ENCODE results near the gene ANKLE1. TPM values are rescaled to one million over a fixed set of nuclear protein-coding genes. Genes with fewer than 3 reads are reported as not detected.
A peak's percentile ranks its signal among the peaks of the same experiment; 100 is the strongest.
"Not testable (repeated sequence)": the region's sequence is repeated elsewhere in the genome, so short reads cannot be mapped to it uniquely, and the experiment has no call there.

Gene ANKLE1
- total RNA-seq, 2 donors from 2014 or later = 0.27 to 0.44 TPM

DNA sequence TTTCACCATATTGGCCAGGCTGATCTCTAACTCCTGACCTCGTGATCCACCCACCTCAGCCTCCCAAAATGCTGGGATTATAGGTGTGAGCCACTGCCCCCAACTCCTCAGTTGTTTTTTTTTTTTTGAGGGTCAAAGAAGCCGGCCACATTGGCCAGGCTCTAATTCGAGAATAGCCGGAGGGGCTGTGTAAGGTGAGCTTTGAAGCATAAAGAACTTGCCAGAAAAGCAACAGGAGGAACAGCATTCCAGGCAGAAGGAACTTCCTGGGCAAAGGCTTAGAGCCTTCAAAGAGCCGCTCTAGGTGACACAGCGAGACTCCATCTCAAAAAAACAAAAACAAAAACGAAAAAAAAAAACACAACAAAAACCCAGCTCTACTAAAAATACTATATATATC lies 15.7 kb upstream of the ANKLE1 start:
- Histone ChIP-seq H3K27ac (no peak overlapping the region), H3K36me3 (no peaks in the 10 kb centered on the region), H3K4me3 (no peak overlapping the region), H3K9ac (ENCODE audit: low read depth in 2 of 2, low read length in 2 of 2) (no peak overlapping the region), H3K9me3 (no peaks in the 10 kb centered on the region), H3K4me1 (peaks cover 1% of the 10 kb centered on the region), H3K27me3 (no peaks in the 10 kb centered on the region)
- intact Hi-C loops (cut with DNase I) = no loop called here
- TF ChIP-seq, protein P1, sequence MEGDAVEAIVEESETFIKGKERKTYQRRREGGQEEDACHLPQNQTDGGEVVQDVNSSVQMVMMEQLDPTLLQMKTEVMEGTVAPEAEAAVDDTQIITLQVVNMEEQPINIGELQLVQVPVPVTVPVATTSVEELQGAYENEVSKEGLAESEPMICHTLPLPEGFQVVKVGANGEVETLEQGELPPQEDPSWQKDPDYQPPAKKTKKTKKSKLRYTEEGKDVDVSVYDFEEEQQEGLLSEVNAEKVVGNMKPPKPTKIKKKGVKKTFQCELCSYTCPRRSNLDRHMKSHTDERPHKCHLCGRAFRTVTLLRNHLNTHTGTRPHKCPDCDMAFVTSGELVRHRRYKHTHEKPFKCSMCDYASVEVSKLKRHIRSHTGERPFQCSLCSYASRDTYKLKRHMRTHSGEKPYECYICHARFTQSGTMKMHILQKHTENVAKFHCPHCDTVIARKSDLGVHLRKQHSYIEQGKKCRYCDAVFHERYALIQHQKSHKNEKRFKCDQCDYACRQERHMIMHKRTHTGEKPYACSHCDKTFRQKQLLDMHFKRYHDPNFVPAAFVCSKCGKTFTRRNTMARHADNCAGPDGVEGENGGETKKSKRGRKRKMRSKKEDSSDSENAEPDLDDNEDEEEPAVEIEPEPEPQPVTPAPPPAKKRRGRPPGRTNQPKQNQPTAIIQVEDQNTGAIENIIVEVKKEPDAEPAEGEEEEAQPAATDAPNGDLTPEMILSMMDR (IDR thresholded peaks at IDR 0.05) = no peak
- DNase-seq = no peak

DNA sequence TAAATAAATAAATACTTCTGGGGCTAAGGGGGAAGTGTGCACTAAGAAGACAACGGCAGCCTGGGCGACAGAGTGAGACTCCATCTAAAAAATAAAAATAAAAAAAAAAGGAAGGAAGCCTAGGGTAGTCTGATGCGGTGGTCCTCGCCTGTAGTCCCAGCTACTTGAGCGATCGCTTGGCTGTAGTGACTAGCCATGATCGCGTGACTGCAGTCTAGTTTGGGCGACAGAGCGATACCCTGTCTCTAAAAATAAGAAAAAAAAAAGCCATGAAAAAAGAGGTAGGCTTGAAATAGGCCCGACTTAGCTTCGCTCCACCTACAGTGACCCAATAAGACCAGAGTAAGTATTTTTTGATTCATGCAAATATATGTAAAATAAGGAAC lies 15.1 kb upstream of the ANKLE1 start:
- no peak for DNase-seq
- Histone ChIP-seq H3K36me3 (no peaks in the 10 kb centered on the region), H3K27ac (peak overlapping the region; percentile 3), H3K27me3 (no peaks in the 10 kb centered on the region), H3K4me1 (no peaks in the 10 kb centered on the region), H3K9ac (ENCODE audit: low read depth in 2 of 2, low read length in 2 of 2) (no peak overlapping the region), H3K9me3 (no peaks in the 10 kb centered on the region), H3K4me3 (no peak overlapping the region)
- TF ChIP-seq, protein P1 (IDR thresholded peaks at IDR 0.05) = no peak
- intact Hi-C loops (cut with DNase I) = no loop called here

DNA sequence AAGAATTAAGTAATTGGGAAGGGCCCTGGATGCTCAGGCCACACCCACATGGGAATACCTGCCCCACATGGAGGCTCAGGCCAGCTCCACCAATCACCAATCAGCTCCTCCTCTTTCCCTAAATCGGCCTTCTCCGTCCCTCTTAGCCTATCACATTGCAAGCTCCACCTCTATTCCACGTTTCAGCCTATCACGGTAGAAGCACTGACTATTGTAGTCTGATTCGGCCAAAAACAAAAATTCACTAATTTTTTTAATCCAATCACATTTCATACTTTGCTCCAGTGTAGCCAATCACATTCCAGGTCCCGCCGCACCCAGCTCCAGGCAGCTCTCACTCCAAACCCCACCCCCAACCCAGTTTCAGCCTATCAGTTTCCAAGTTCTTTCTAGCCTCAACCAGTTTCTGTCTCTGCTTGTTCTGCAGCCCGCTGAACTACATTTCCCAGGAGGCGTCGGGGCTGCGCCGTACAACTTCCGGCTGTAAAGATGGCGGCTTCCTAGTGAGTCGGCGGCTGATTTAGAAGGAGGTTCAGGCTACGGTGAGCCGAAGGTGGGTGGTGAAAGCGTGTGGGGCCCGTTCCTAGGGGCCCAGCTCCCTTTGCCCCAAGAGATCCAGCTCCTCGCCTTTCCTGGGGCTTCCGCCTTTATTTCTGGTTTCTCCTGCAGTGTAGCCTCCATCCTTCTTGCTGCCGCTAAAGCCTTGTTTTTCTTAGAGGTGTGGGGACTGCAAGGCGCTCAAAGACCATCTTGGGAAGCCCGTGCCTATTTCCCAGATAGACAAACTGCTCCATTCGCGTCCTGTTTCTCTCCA lies 14.5 kb upstream of the ANKLE1 start, which contains the start of gene BABAM1:
TSS of gene BABAM1 (plus strand) at position 469 of the 814 bp plus-strand sequence. CDS start 1,364 bp downstream, outside the sequence.
- TF ChIP-seq, protein P1 (IDR thresholded peaks at IDR 0.05) = no peak
- Histone ChIP-seq H3K27me3 (no peaks in the 10 kb centered on the region), H3K4me3 (peak within 1 kb of the TSS; percentile 67), H3K36me3 (no peaks in the 10 kb centered on the region), H3K9ac (ENCODE audit: low read depth in 2 of 2, low read length in 2 of 2) (peak within 1 kb of the TSS; percentile 68 to 87), H3K27ac (peak within 1 kb of the TSS; percentile 57), H3K9me3 (no peaks in the 10 kb centered on the region), H3K4me1 (no peaks in the 10 kb centered on the region)
- DNase-seq = peak; percentile 98
- intact Hi-C loops (cut with DNase I) = no loop called here

DNA sequence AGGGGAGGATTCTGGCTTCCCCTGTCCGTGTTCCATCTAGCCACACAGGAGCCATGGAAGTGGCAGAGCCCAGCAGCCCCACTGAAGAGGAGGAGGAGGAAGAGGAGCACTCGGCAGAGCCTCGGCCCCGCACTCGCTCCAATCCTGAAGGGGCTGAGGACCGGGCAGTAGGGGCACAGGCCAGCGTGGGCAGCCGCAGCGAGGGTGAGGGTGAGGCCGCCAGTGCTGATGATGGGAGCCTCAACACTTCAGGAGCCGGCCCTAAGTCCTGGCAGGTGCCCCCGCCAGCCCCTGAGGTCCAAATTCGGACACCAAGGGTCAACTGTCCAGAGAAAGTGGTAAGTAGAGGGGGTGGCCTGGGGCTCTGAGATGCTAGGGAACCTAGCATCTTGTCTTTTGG lies 12.9 kb upstream of the ANKLE1 start:
- intact Hi-C loops (cut with DNase I) = no loop called here
- Histone ChIP-seq H3K9me3 (no peaks in the 10 kb centered on the region), H3K27me3 (no peaks in the 10 kb centered on the region), H3K36me3 (no peaks in the 10 kb centered on the region), H3K9ac (ENCODE audit: low read depth in 2 of 2, low read length in 2 of 2) (no peak overlapping the region), H3K4me1 (no peaks in the 10 kb centered on the region), H3K27ac (no peak overlapping the region), H3K4me3 (no peak overlapping the region)
- no peak for DNase-seq
- TF ChIP-seq, protein P1 (IDR thresholded peaks at IDR 0.05) = no peak

DNA sequence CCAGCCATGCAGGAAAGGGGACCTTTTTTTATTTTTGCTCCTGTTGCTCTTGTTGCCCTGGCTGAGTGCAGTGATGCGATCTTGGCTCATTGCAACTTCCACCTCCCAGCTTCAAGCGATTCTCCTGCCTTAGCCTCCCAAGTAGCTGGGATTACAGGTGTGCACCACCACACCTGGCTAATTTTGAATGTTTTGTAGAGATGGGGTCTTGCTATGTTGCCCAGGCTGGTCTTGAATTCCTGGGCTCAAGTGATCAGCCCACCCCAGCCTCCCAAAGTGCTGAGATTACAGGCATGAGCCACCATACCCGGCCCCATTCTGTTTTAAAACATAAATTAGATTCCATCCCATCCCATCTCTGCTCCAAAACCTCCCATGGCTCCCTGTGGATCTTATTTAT lies 6.8 kb upstream of the ANKLE1 start:
- H3K36me3 ChIP-seq; H3K27me3 ChIP-seq; H3K27ac ChIP-seq; H3K9ac ChIP-seq (ENCODE audit: low read depth in 2 of 2, low read length in 2 of 2); intact Hi-C loops (cut with DNase I); DNase-seq; H3K4me3 ChIP-seq; H3K9me3 ChIP-seq; H3K4me1 ChIP-seq: not testable (repeated sequence)
